ENCODE results near the gene SLC25A11.

The SLC25A11 gene

GRCh38 chr17:4893721-4894560 is 45.9 kb downstream of the SLC25A11 start:
- DNase-seq (ENCODE audit: low spot score), result no peak

- no peak for DNase-seq (ENCODE audit: low spot score)
Observed at GRCh38 chr17:4893272-4893671, 46.6 kb downstream of the SLC25A11 start.

GRCh38 chr17:4892499-4893221 is 47.2 kb downstream of the SLC25A11 start:
- DNase-seq (ENCODE audit: low spot score), result no peak

- no peak for DNase-seq (ENCODE audit: low spot score)
Observed at GRCh38 chr17:4891411-4892410, 48.1 kb downstream of the SLC25A11 start.

GRCh38 chr17:4887581-4887980 is 52.3 kb downstream of the SLC25A11 start:
- DNase-seq (ENCODE audit: low spot score), result no peak
